IMR-90 (cell line): ENCODE results near the gene EMID1. TPM values are rescaled to one million over a fixed set of nuclear protein-coding genes. Genes with fewer than 3 reads are reported as not detected.

Source experiments
- ATAC-seq: fragments of 200-7000 bp; cut with Tn5 transposase; 2 replicates; pipeline ENCODE4 v1.9.1; 2020; ENCODE audit warnings: low read depth, mild to moderate bottlenecking, moderate library complexity
- BruUV-seq: library from RNA; stranded (reverse); fragments of 400-500 nt; replicated peaks from 2 replicates; lab custom pipeline; 2021; lab: Mats Ljungman, UMichigan
- CTCF ChIA-PET: fragments of 300-600 bp; formaldehyde crosslinking; extraction: SDS; loops from one replicate; lab custom pipeline; 2021; ENCODE audit warnings: antibody characterized with exemption; lab: Yijun Ruan, JAX
- POLR2A ChIA-PET: fragments of 300-600 bp; sonication (Branson Sonifier 250); formaldehyde crosslinking; loops from one replicate; lab custom pipeline; 2022; ENCODE audit warnings: antibody characterized with exemption; ENCODE audit not compliant: unreplicated experiment; lab: Charles Lee
- DNase-seq: peaks from one replicate; pipeline ENCODE4 v3.0.0; 2013
- H2AFZ ChIP-seq: replicated peaks from 2 replicates; pipeline ENCODE3; 2013; ENCODE audit warnings: low read length, mild to moderate bottlenecking; ENCODE audit not compliant: poor library complexity
- H2AK5ac ChIP-seq: 2 replicates; pipeline ENCODE4 v1.6.1; 2013; ENCODE audit warnings: low read depth, low read length, inconsistent platforms
- H2AK9ac ChIP-seq: replicated peaks from 2 replicates; pipeline ENCODE3; 2013; ENCODE audit warnings: mild to moderate bottlenecking, low read depth, low read length, moderate library complexity; ENCODE audit not compliant: poor library complexity
- H2BK120ac ChIP-seq: 2 replicates; pipeline ENCODE4 v1.6.1; 2013; ENCODE audit warnings: low read depth, low read length, inconsistent platforms
- H2BK15ac ChIP-seq: 3 replicates; pipeline ENCODE4 v1.6.1; 2013; ENCODE audit warnings: low read depth, low read length, inconsistent platforms
- H2BK20ac ChIP-seq: 2 replicates; pipeline ENCODE4 v1.6.1; 2013; ENCODE audit warnings: low read depth, mild to moderate bottlenecking, inconsistent platforms, low read length, moderate library complexity
- H2BK5ac ChIP-seq: 2 replicates; pipeline ENCODE4 v1.6.1; 2013; ENCODE audit warnings: mild to moderate bottlenecking, low read depth, low read length, inconsistent platforms; ENCODE audit not compliant: poor library complexity, severe bottlenecking
- H3K14ac ChIP-seq: replicated peaks from 2 replicates; pipeline ENCODE4 v1.6.1; 2013; ENCODE audit warnings: low read depth, low read length, inconsistent platforms
- H3K18ac ChIP-seq: 2 replicates; pipeline ENCODE4 v1.6.1; 2013; ENCODE audit warnings: low read depth, low read length, control low read depth
- H3K23ac ChIP-seq: 2 replicates; pipeline ENCODE4 v1.6.1; 2013; ENCODE audit warnings: low read depth, low read length, inconsistent platforms
- H3K27ac ChIP-seq: 2 replicates; pipeline ENCODE4 v1.5.1; 2013; ENCODE audit warnings: mild to moderate bottlenecking, control low read depth, low read length; ENCODE audit not compliant: insufficient read depth
- H3K27me3 ChIP-seq: 2 replicates; pipeline ENCODE4 v1.6.1; 2013; ENCODE audit warnings: low read length; ENCODE audit not compliant: control insufficient read depth, insufficient read depth
- H3K36me3 ChIP-seq: 2 replicates; pipeline ENCODE4 v1.6.1; 2013; ENCODE audit warnings: low read length, mixed read lengths; ENCODE audit not compliant: control insufficient read depth, insufficient read depth
- H3K4ac ChIP-seq: 2 replicates; pipeline ENCODE4 v1.6.1; 2013; ENCODE audit warnings: low read depth, low read length, inconsistent platforms
- H3K4me1 ChIP-seq: 2 replicates; pipeline ENCODE4 v1.6.1; 2013; ENCODE audit warnings: low read length, mixed read lengths; ENCODE audit not compliant: control insufficient read depth, insufficient read depth
- H3K4me2 ChIP-seq: 2 replicates; pipeline ENCODE4 v1.6.1; 2013; ENCODE audit warnings: low read depth, mild to moderate bottlenecking, control low read depth, low read length, moderate library complexity
- H3K4me3 ChIP-seq: 2 replicates; pipeline ENCODE4 v1.5.1; 2013; ENCODE audit warnings: low read depth, mild to moderate bottlenecking, control low read depth, low read length, moderate library complexity; ENCODE audit not compliant: insufficient read depth
- H3K56ac ChIP-seq: 2 replicates; pipeline ENCODE4 v1.6.1; 2013; ENCODE audit warnings: low read length, inconsistent platforms; ENCODE audit not compliant: insufficient read depth; ENCODE audit errors: extremely low read depth
- H3K79me1 ChIP-seq, 2 experiments: 2 replicates each; pipeline ENCODE4 v1.6.1; 2013; ENCODE audit warnings: low read length in 2 of 2, inconsistent platforms in 1 of 2, low read depth in 1 of 2
- H3K9ac ChIP-seq: 2 replicates; pipeline ENCODE4 v1.6.1; 2013; ENCODE audit warnings: low read depth, low read length, control low read depth
- H3K9me1 ChIP-seq: 2 replicates; pipeline ENCODE4 v1.6.1; 2013; ENCODE audit warnings: low read length, inconsistent platforms; ENCODE audit not compliant: insufficient read depth
- H3K9me3 ChIP-seq: 2 replicates; pipeline ENCODE4 v1.6.1; 2013; ENCODE audit warnings: low read length; ENCODE audit not compliant: control insufficient read depth, insufficient read depth
- H4K20me1 ChIP-seq: 2 replicates; pipeline ENCODE4 v1.6.1; 2013; ENCODE audit warnings: low read length, inconsistent platforms; ENCODE audit not compliant: insufficient read depth
- H4K5ac ChIP-seq: 2 replicates; pipeline ENCODE4 v1.6.1; 2013; ENCODE audit warnings: mild to moderate bottlenecking, low read depth, low read length, control low read depth
- H4K8ac ChIP-seq, 2 experiments: 2 replicates each; pipeline ENCODE4 v1.6.1; 2013; ENCODE audit warnings: low read depth in 2 of 2, low read length in 2 of 2, control low read depth in 1 of 2, inconsistent platforms in 1 of 2
- H4K91ac ChIP-seq: 2 replicates; pipeline ENCODE4 v1.6.1; 2013; ENCODE audit warnings: low read depth, low read length, inconsistent platforms; ENCODE audit not compliant: insufficient read depth
- CTCF ChIP-seq: conservative IDR thresholded peaks from 2 replicates; pipeline ENCODE4 v1.5.1; 2012; ENCODE audit warnings: mild to moderate bottlenecking, low read depth, low read length, improper control_type of control experiment
- FOS ChIP-seq: fragments of 150-350 bp; IDR thresholded peaks from 2 replicates; pipeline ENCODE4 v1.6.1; 2016; ENCODE audit warnings: low read depth, low read length
- MAFK ChIP-seq: IDR thresholded peaks from 2 replicates; pipeline ENCODE4 v1.6.1; 2012; ENCODE audit warnings: low read depth, low read length, improper control_type of control experiment
- MAZ ChIP-seq: IDR thresholded peaks from 2 replicates; pipeline ENCODE4 v1.6.1; 2012; ENCODE audit warnings: low read depth, mild to moderate bottlenecking, low read length, improper control_type of control experiment, moderate library complexity, borderline replicate concordance
- NFE2L2 ChIP-seq: fragments of 150-350 bp; IDR thresholded peaks from 2 replicates; pipeline ENCODE4 v1.6.1; 2016; ENCODE audit warnings: low read depth, mild to moderate bottlenecking, low read length
- RFX5 ChIP-seq: IDR thresholded peaks from 2 replicates; pipeline ENCODE4 v1.8.0; 2012; ENCODE audit warnings: low read depth, mild to moderate bottlenecking, low read length, moderate library complexity
- WGBS, 2 experiments: methylation state at CpG; one replicate each; pipeline versions ENCODE4 v1.1.5 to v1.1.7; 2013; ENCODE audit warnings: missing lambda C conversion rate in 2 of 2; ENCODE audit not compliant: insufficient read length in 1 of 2; ENCODE audit errors: extremely low coverage in 2 of 2; 5-methylcytosine and 5-hydroxymethylcytosine counted together
- dilution Hi-C: fragments of 300-500 bp; cut with HindIII; formaldehyde crosslinking; loops from one replicate; pipeline ENCODE4 v1.14.3; 2018; ENCODE audit warnings: low sequenced_read_pairs; ENCODE audit not compliant: unreplicated experiment
- in situ Hi-C: fragments of 300-500 bp; cut with MboI; formaldehyde crosslinking; loops from 3 replicates; pipeline ENCODE4 v1.14.3; 2019; ENCODE audit warnings: low sequenced_read_pairs, inconsistent platforms, mixed read lengths
- intact Hi-C: fragments of 100-400 bp; cut with micrococcal nuclease; formaldehyde crosslinking; loops from 2 replicates; pipeline ENCODE4 v1.10.0; 2022
- polyA plus RNA-seq, 3 experiments: library from polyadenylated mRNA; depleted of rRNA; stranded (reverse); fragments of >200 nt; gene quantifications; 2 replicates each; pipeline ENCODE4 v1.2.3, GENCODE V29; 2012; ENCODE audit warnings: low replicate concordance in 1 of 3
- total RNA-seq: library from RNA; depleted of rRNA; stranded (reverse); fragments of >200 nt; gene quantifications from 2 replicates; pipeline ENCODE4 v1.2.3, GENCODE V29; 2012

EMID1 gene
- total and polyA plus RNA-seq, 2 of the 4 experiments (the other 2 are of a cell fraction): 0.54 to 1.3 TPM

DNA sequence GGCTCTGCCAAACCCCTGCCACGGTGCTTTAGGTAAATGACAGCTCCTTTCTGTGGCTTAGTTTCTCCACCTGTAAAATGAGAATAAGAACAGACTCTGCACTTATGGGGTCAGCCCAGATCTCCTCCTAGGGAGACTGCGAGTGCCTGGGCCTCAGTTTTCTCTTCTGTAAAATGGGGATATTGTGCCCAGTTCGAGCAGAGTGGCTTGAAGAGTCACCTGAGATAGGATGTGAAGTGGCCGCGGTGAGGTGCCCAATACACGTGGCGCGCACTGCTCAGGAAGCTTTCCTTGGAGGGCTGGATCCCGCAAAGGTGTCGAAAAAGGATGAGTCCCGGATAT, 473 bp upstream of the EMID1 start:
- ChIA-PET CTCF (interaction anchor here (0.6 kb wide), 1 partner anchor 31 kb away, joined by 4 read pairs; no protein-coding TSS in a partner anchor), POLR2A (no interaction called here)
- Histone ChIP-seq H2BK20ac (no peak overlapping the region), H3K4me2 (peak overlapping the region; percentile 1; the same call in 1 of the 2 replicates), H3K79me1 (no peaks in the 10 kb centered on the region), H3K4me1 (peaks cover 9% of the 10 kb centered on the region; the same call in 1 of the 2 replicates), H3K27me3 (peaks cover 13% of the 10 kb centered on the region), H3K18ac (no peak overlapping the region), H4K91ac (peak overlapping the region; percentile 6; the same call in 1 of the 2 replicates), H3K9ac (no peak overlapping the region), H3K4me3 (peak overlapping the region; percentile 34), H2BK5ac (no peak overlapping the region), H2BK15ac (no peak overlapping the region), H4K5ac (no peak overlapping the region), H2AK5ac (peak overlapping the region; percentile 30), H3K23ac (peak overlapping the region; percentile 5; the same call in 1 of the 2 replicates), H3K36me3 (no peaks in the 10 kb centered on the region), H2AFZ (peak overlapping the region; percentile 73), H3K9me3 (no peaks in the 10 kb centered on the region), H3K14ac (no peak overlapping the region), H4K20me1 (no peaks in the 10 kb centered on the region), H4K8ac (peak overlapping the region in 1 of 2 experiments; percentile 71; a peak in 1 of 4 replicates), H3K27ac (no peak overlapping the region), H3K56ac (no peak overlapping the region), H2AK9ac (peak overlapping the region; percentile 52), H3K9me1 (peaks cover 13% of the 10 kb centered on the region), H3K4ac (no peak overlapping the region), H2BK120ac (0 out of 2 replicates have a peak overlapping the region, but pooled peaks have one; percentile 8)
- ATAC-seq (no peak), DNase-seq (no peak)
- intact Hi-C loops (no loop called here), dilution Hi-C loops (no loop called here), in situ Hi-C loops (no loop called here)
- TF ChIP-seq RFX5 (no peak), MAFK (no peak), FOS (no peak), NFE2L2 (no peak), CTCF (no peak), MAZ (no peak)
- BruUV-seq: no TSS peak
- 67% methylated on average over 10 of the region's 11 CpGs; no CpG with 5 or more reads in 1 of the 2 experiments for WGBS, 2 experiments
